AG08395 (cell line): ENCODE data around the gene HDGF.

Experiments used
- DNase-seq: peaks from one replicate; pipeline ENCODE4 v3.0.0; 2012; ENCODE audit warnings: mixed read lengths, low spot score

The HDGF gene

DNA sequence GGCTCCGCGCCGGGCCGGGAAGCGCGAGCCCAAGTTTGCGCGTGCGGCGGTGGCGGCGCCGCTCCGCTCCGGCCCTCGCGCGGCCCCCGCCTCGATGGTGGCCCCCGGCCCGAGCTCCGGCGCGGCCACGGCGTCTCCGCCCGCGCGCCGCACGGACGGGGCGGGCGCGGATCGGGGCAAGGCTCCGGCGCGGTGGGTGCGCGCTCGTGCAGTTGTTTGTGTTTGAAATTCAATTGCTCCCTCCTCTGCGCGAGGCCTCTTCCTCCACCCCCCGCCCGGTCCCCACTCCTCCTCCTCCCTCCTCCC, at the start of gene HDGF:
Gene HDGF, minus strand, starts transcription at position 225 of the 306 bp plus-strand sequence. CDS start 246 bp downstream, outside the sequence.
- no peak for DNase-seq

- DNase-seq: peak; percentile 65
Measured at GRCh38 chr1:156797212-156797871, 45.9 kb upstream of the HDGF start.

DNA sequence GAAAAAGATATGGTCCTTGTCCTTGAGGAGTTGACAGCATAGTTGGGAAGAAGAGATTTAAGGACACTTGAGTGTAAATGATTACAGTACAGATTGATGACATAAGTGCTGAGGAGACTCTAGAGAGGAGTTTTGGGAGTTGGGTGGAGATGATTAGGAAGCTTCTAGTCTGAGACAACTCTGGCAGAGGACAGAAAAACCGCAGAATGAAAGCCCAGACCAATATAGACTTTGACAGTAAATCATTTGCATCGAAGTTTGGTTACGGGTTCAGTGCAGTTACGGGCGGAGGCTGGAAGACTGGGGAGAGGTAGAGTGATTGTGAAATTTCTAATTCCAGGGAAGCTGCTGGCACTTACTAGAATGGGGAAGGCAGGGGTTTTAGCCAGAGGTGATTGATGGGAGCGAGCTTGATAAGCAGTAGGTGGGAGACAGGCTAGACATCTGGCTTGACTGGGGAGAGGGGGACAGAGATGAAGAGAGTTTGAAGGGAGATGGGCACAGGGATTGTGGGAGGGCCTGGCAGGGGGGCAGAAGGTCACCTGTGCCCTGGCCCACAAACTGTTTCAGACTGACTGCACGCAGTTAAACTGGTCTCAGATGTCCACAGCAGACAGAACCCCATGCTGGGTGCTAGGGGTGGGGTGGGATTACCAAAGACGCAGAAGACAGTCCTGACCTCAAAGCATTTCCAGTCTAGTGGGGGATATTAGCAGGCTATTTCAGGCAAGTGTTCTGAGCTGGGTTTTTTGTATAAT, 45.0 kb upstream of the HDGF start:
- no peak for DNase-seq

- DNase-seq: no peak
Measured at GRCh38 chr1:156795787-156796186, 44.3 kb upstream of the HDGF start.

GRCh38 chr1:156795374-156795733, 43.9 kb upstream of the HDGF start:
- DNase-seq: no peak

DNA sequence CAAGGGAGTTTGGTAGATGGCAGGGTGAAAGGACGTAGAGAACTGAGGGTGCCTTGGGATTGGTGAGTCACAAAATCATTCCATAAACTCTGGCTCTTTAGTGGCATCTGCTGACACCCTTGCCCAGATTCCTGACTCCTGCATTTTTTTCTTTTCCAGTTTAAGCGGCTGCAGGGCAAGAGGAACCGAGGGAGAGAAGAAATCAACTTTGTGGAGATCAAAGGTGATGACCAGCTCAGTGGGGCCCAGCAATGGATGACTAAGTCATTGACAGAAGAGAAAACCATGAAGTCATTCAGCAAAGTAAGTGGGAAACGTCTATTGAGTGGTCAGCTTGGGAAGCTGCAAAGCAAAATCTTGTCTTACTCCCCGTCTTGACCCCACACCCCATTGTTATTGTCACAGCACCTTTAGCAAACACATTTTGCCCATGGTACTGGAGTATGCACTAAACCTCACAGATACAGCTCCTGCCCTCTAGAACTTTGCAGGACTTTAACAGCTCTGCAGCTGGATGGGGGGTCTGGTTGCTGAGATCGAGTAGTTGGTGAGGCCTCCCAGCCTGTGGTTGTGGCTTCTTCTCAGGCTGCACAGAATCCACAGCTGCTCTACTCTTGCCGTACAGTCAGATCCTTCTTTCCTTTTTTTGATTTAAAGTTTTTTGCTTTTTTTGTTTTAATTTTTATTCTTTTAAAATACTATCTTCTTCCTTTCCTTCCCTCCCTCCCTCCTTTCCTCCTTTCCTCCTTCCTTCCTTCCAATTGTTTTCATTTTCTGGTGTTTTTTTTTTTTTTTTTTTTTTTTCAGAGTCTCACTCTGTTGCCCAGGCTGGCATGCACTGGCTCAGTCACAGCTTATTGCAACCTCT, 43.3 kb upstream of the HDGF start:
- DNase-seq: no peak

GRCh38 chr1:156789621-156790318, 38.3 kb upstream of the HDGF start:
- DNase-seq: no peak

DNA sequence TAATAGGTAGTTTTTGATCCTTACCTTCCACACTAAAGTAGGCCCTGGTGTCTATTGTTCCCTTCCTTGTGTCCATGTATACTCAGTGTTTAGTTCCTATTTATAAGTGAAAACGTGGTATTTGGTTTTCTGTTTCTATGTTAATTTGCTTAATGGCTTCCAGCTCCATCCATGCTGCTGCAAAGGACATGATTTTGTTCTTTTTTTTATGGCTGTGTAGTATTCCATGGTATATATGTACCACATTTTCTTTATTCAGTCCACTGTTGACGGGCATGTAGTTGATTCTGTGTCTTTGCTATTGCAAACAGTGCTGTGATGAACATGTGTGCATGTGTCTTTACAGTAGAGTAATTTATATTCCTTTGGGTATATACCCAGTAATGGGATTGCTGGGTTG, 36.7 kb upstream of the HDGF start:
- no peak for DNase-seq

DNA sequence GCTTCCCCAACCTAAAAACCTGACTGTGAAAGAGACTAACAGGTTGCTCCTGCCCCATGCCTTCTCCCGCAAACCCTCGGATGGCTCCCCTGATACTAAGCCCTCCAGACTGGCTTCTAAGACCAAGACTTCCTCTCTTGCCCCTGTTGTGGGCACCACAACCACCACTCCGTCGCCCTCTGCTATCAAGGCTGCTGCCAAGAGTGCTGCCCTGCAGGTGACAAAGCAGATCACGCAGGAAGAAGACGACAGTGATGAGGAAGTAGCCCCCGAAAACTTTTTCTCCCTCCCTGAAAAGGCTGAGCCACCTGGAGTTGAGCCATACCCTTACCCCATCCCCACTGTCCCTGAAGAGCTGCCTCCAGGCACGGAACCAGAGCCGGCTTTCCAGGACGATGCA, 35.2 kb upstream of the HDGF start:
- no peak for DNase-seq

- no peak for DNase-seq
Measured at GRCh38 chr1:156785458-156785857, 34.0 kb upstream of the HDGF start.

- peak; percentile 60 for DNase-seq
Measured at GRCh38 chr1:156781585-156782186, 30.2 kb upstream of the HDGF start.

DNA sequence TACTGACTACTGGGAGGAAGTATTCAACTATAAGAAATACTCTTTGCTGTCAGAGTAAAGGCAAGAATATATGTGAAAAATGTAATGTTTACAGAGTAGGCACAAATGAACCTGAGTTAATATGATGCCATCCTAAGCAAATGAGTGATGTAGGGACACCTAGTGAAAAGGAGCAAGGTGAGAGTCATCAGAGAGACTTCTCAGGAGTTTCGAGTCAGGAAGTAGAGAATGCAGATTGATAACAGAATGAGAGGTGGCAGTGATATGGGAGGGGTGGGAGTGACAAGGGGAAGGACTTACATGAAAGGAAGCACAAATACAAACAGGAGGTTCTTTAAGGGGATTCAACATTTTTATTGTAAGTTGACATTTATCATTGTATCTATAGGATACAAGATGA, 26.1 kb upstream of the HDGF start:
- DNase-seq: no peak

DNA sequence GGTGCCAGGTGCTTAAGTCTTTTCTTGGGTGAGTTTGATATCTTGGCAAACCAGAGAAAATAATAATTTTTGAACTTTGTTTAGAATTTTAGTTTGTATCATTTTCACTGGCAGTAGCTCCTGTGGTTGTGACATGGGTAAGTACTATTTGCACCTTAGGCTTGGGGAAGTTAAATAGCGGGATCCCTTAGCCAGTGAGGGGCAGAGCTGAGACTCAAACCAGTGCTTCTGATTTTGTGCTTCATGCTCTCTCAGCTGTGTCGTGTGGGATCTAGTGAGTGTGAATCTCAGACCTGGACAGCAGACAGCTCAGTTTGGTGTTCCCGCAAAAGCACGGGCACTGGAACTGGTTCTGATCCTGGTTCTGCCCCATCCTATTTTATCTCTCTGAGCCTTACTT, 25.5 kb upstream of the HDGF start:
- DNase-seq: no peak

DNA sequence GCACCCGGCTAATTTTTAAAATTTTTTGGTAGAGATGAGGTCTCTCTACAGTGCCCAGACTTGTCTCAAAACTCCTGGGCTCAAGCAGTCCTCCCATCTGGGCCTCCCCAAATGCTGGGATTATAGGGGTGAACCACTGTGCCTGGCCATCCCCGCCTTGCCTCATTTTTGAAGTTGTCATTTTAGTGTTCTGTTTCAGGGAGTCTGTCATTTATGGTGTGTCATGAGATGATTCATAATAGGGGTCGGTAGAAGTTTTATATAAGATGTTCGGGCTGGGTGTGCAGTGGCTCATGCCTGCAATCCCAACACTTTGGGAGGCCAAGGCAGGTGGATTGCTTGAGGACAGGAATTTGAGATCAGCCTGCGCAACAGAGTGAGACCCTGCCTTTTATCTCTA, 24.3 kb upstream of the HDGF start:
- DNase-seq: no peak

GRCh38 chr1:156773607-156774006, 22.1 kb upstream of the HDGF start:
- DNase-seq: no peak

GRCh38 chr1:156772728-156773497, 21.4 kb upstream of the HDGF start:
- no peak for DNase-seq

DNA sequence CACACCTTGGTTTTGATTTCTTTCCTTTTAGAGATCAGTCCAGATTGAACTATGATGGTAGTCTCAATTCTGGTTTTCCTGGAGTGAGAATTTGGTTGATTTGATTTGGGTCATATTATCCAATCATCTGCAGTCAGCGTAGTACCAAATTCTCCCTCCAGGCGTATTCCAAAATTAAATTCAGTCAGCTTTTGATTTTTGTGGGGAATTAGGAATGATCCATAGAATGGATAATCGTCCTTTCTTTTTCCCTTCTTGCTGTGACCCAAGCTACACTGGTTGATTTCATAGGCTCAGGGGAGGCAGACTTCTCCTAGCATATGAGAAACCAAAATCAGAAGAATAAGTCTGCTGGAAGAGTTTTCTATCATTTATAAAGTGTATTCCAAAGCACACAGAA, 20.7 kb upstream of the HDGF start:
- no peak for DNase-seq

DNA sequence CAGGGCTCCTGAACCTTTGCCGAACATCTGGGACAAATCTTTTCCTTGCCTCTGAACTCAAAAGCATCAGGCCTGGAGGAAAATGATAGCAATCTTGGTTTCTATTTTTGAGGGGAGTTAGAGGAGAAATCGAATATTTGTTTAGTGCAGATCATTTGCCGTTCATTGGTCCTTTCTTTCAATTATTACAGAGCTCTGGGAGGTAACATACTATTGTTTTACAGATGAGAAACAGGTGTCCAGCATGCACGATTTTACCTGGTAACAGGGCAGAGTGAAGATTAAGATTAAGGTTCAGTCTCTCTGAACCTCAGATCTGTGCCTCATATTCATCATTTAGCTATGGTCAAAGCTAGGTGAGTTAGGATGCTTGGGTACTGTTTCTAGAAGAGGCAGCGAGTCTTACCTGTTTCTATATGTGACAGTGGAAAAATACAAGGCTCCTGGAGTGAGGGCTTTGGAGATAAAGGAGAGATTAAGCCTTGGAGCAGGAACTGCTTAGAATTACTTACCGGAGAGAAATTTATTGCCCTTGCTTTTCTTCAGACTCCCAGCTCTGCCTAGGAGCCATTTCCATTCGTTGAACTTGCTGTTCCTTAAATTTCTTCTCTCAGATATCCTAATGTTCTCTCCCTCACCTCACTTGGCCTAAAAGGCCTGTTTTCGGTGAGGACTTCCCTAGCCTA, 17.3 kb upstream of the HDGF start:
- no peak for DNase-seq

GRCh38 chr1:156767879-156768604, 16.6 kb upstream of the HDGF start:
- DNase-seq: no peak
